VCaP (cell line): ENCODE data around the gene KRTAP10-12.

ENCODE experiments used
- H3K27ac ChIP-seq: fragments of 450-650 bp; 2 replicates; pipeline ENCODE4 v1.5.1; 2017
- TF ChIP-seq, protein P1 (sequence below): fragments of 450-650 bp; conservative IDR thresholded peaks from 2 replicates; pipeline ENCODE4 v1.5.1; 2017; ENCODE audit warnings: mild to moderate bottlenecking, moderate library complexity

The KRTAP10-12 gene

DNA sequence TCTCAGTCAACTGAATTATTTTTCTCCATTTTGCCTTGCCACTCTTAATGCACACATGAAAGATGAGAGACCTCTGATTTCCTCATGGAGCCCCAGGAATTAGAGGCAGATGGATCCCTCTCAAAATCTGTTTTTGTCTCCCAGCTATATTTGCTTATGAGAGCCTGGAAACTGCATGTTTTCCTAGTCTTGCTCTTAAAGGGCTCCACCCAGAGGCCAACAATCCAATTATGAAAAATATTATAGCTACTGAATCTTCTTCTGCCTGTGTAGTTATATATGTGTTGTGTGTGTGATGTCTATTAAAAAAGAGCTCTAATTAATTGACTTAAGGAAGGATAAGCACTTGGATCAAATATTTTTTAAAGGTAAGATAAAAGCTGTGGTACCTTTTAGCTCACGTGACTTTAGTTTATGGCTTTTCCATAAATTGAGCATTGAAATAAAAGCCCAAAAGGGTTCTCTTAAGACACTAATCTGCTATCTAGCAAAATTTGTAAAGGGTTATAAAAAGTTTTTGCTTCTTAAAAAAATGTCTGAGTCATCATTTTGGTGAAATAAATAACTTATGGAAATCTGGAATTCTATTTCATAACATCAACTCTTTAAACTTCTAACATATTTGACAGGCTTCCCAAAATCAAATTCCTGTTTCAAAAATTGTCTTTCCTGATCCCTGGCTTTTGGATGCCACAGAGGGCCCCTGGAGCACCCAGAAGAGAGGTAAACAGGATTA is 45.6 kb downstream of the KRTAP10-12 start:
- peak overlapping the region; percentile 26 for H3K27ac ChIP-seq
- TF ChIP-seq, protein P1, sequence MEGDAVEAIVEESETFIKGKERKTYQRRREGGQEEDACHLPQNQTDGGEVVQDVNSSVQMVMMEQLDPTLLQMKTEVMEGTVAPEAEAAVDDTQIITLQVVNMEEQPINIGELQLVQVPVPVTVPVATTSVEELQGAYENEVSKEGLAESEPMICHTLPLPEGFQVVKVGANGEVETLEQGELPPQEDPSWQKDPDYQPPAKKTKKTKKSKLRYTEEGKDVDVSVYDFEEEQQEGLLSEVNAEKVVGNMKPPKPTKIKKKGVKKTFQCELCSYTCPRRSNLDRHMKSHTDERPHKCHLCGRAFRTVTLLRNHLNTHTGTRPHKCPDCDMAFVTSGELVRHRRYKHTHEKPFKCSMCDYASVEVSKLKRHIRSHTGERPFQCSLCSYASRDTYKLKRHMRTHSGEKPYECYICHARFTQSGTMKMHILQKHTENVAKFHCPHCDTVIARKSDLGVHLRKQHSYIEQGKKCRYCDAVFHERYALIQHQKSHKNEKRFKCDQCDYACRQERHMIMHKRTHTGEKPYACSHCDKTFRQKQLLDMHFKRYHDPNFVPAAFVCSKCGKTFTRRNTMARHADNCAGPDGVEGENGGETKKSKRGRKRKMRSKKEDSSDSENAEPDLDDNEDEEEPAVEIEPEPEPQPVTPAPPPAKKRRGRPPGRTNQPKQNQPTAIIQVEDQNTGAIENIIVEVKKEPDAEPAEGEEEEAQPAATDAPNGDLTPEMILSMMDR: peak; percentile 89
